GM18505 (cell line): ENCODE results near the gene CHRM3.

Experiments
- ATAC-seq: cut with Tn5 transposase; IDR thresholded peaks from one replicate; pipeline ENCODE4 v1.9.1; 2021; ENCODE audit not compliant: unreplicated experiment
- POLR2A ChIP-seq: IDR thresholded peaks from 4 replicates; pipeline ENCODE4 v1.6.1; 2011; ENCODE audit warnings: borderline replicate concordance; ENCODE audit not compliant: insufficient read depth, insufficient read length; ENCODE audit errors: extremely low read depth

The CHRM3 gene

GRCh38 chr1:239382666-239383065 lies 3.7 kb upstream of the CHRM3 start:
- no peak for TF ChIP-seq POLR2A
- ATAC-seq = no peak

- TF ChIP-seq POLR2A = no peak
- no peak for ATAC-seq
These were observed 2.7 kb upstream of the CHRM3 start for GRCh38 chr1:239383714-239384113.

- TF ChIP-seq POLR2A = no peak
- ATAC-seq = no peak
These were observed 1.2 kb downstream of the CHRM3 start for GRCh38 chr1:239387304-239388158.

GRCh38 chr1:239388159-239388485 lies 1.8 kb downstream of the CHRM3 start:
- no peak for ATAC-seq
- no peak for TF ChIP-seq POLR2A

GRCh38 chr1:239388578-239388977 lies 2.2 kb downstream of the CHRM3 start:
- TF ChIP-seq POLR2A = no peak
- no peak for ATAC-seq

GRCh38 chr1:239389703-239390102 lies 3.3 kb downstream of the CHRM3 start:
- no peak for TF ChIP-seq POLR2A
- ATAC-seq = no peak

- TF ChIP-seq POLR2A = no peak
- ATAC-seq = no peak
These were observed 5.9 kb downstream of the CHRM3 start for GRCh38 chr1:239392271-239392670.

GRCh38 chr1:239394107-239394506 lies 7.7 kb downstream of the CHRM3 start:
- no peak for ATAC-seq
- no peak for TF ChIP-seq POLR2A

GRCh38 chr1:239413916-239414315 lies 27.5 kb downstream of the CHRM3 start:
- no peak for ATAC-seq
- TF ChIP-seq POLR2A = no peak

- TF ChIP-seq POLR2A = no peak
- ATAC-seq = no peak
These were observed 30.9 kb downstream of the CHRM3 start for GRCh38 chr1:239417221-239417620.

GRCh38 chr1:239417986-239418640 lies 31.7 kb downstream of the CHRM3 start:
- no peak for TF ChIP-seq POLR2A
- no peak for ATAC-seq

GRCh38 chr1:239418681-239419080 lies 32.3 kb downstream of the CHRM3 start:
- ATAC-seq = no peak
- no peak for TF ChIP-seq POLR2A

- ATAC-seq = no peak
- no peak for TF ChIP-seq POLR2A
These were observed 35.4 kb downstream of the CHRM3 start for GRCh38 chr1:239421811-239422210.

- no peak for TF ChIP-seq POLR2A
- no peak for ATAC-seq
These were observed 36.5 kb downstream of the CHRM3 start for GRCh38 chr1:239422818-239423217.

GRCh38 chr1:239426821-239427475 lies 40.6 kb downstream of the CHRM3 start:
- ATAC-seq = no peak
- TF ChIP-seq POLR2A = no peak

- TF ChIP-seq POLR2A = no peak
These were observed 41.3 kb downstream of the CHRM3 start for GRCh38 chr1:239427712-239428111.

More at GRCh38 chr1:239427712-239428111, 41.3 kb downstream of the CHRM3 start:
- no peak for ATAC-seq
